ENCODE results near the gene PCAT7.
"Not testable (repeated sequence)": the region's sequence is repeated elsewhere in the genome, so short reads cannot be mapped to it uniquely, and the experiment has no call there.

PCAT7 gene

GRCh38 chr9:94554439-94555331, at the start of gene PCAT7:
Gene PCAT7 (plus strand): TSS chr9:94555083.
- no peak for DNase-seq

GRCh38 chr9:94506370-94506769, 48.5 kb upstream of the PCAT7 start:
- DNase-seq = not testable (repeated sequence)

- no peak for DNase-seq
These were observed 47.2 kb upstream of the PCAT7 start for GRCh38 chr9:94507531-94508258.

- DNase-seq = no peak
These were observed 43.5 kb upstream of the PCAT7 start for GRCh38 chr9:94511134-94511954.

- DNase-seq = no peak
These were observed 43.0 kb upstream of the PCAT7 start for GRCh38 chr9:94511955-94512265.

GRCh38 chr9:94514722-94515121, 40.2 kb upstream of the PCAT7 start:
- no peak for DNase-seq

GRCh38 chr9:94517254-94517653, 37.6 kb upstream of the PCAT7 start:
- no peak for DNase-seq

- no peak for DNase-seq
These were observed 29.4 kb upstream of the PCAT7 start for GRCh38 chr9:94525396-94526035.

- no peak for DNase-seq
These were observed 28.6 kb upstream of the PCAT7 start for GRCh38 chr9:94526271-94526670.

- no peak for DNase-seq
These were observed 27.9 kb upstream of the PCAT7 start for GRCh38 chr9:94526951-94527350.

- no peak for DNase-seq
These were observed 26.0 kb upstream of the PCAT7 start for GRCh38 chr9:94528886-94529285.

GRCh38 chr9:94533155-94533554, 21.7 kb upstream of the PCAT7 start:
- no peak for DNase-seq

- DNase-seq = no peak
These were observed 21.3 kb upstream of the PCAT7 start for GRCh38 chr9:94533601-94534000.

GRCh38 chr9:94534901-94535300, 20.0 kb upstream of the PCAT7 start:
- no peak for DNase-seq

- DNase-seq = no peak
These were observed 16.0 kb upstream of the PCAT7 start for GRCh38 chr9:94538908-94539307.

- DNase-seq = not testable (repeated sequence)
These were observed 10.5 kb upstream of the PCAT7 start for GRCh38 chr9:94544335-94544734.

- DNase-seq = no peak
These were observed 8.9 kb upstream of the PCAT7 start for GRCh38 chr9:94545940-94546339.

GRCh38 chr9:94553029-94553938, 1.6 kb upstream of the PCAT7 start:
- DNase-seq = no peak

GRCh38 chr9:94554078-94554438, 825 bp upstream of the PCAT7 start:
- no peak for DNase-seq

GRCh38 chr9:94557376-94557775, 2.5 kb downstream of the PCAT7 start:
- no peak for DNase-seq

- DNase-seq = no peak
These were observed 5.4 kb downstream of the PCAT7 start for GRCh38 chr9:94560237-94560636.

- no peak for DNase-seq
These were observed 8.7 kb downstream of the PCAT7 start for GRCh38 chr9:94563548-94563947.
